ENCODE results near the gene TCF7L1. TPM values are rescaled to one million over a fixed set of nuclear protein-coding genes. Genes with fewer than 3 reads are reported as not detected.
"Not testable (repeated sequence)": the region's sequence is repeated elsewhere in the genome, so short reads cannot be mapped to it uniquely, and the experiment has no call there.

The TCF7L1 gene
- total RNA-seq, 1 experiment from 2014 or later, result 0.07 TPM

DNA sequence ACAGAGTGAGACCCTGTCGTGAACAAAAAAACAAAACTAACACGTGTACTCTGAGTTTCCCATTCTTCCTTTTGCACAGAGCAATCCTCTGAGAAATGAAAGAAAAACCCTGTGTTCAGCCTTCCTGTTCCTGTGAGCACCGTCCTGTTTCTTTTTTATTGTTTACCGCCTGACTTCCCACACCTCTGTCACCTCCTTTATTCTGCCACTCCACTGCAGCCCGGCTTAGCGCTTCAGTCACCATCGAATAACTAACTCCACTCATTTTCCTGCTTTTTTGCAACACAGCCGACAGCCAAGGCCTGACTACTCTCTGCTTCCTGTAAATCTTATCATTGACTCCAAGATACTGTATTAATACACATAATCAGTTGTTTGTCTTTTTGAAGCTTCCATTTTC, 153.7 kb downstream of the TCF7L1 start:
- DNase-seq (ENCODE audit: low read depth), result no peak
- in situ Hi-C loops (cut with HindIII; ENCODE audit: low pct_unique_long_range_greater_than_20kb, low sequenced_read_pairs), result no loop called here

DNA sequence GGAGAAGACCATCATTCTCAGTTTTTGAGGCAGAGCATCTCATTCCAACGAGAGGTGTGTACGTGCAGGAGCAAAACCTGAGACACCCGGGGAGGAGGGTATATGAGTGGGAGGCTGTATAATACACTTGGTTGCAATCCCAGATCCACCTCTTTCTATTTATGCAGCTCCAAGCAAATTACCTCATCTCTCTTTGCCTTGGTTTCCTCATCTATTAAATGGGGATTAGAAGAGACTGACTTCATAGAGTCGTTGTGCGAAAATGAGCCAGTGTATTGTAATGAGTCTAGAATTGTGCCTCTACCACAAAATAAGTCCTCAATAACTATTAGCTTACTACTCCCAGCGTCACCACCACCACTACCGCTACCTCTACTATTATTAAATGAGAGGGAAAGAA, 154.5 kb downstream of the TCF7L1 start:
- in situ Hi-C loops (cut with HindIII; ENCODE audit: low pct_unique_long_range_greater_than_20kb, low sequenced_read_pairs), result no loop called here
- no peak for DNase-seq (ENCODE audit: low read depth)

DNA sequence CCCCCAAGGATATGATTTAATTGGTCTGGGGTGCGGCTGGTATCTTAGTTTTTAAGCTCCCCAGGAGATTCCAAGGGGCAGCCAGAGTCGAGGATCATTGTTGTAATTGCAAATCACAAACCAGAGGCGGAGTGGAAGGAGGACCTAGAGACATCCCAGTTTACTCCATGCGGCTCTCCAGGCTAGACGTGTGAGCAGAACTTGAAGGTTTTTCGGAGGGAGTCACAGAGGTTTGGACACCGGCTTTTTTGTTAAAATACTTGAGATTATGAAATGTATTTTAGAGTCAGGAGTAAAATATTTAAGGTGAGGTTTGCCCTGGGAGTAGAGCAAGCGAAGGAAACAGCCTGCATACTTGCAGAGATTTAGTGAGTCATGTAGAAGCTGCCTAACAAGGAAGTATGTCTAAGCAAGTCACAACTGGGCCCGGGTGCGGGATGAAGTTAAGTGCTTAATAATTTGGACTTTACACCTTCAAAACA, 155.1 kb downstream of the TCF7L1 start:
- DNase-seq (ENCODE audit: low read depth), result peak; percentile 50

DNA sequence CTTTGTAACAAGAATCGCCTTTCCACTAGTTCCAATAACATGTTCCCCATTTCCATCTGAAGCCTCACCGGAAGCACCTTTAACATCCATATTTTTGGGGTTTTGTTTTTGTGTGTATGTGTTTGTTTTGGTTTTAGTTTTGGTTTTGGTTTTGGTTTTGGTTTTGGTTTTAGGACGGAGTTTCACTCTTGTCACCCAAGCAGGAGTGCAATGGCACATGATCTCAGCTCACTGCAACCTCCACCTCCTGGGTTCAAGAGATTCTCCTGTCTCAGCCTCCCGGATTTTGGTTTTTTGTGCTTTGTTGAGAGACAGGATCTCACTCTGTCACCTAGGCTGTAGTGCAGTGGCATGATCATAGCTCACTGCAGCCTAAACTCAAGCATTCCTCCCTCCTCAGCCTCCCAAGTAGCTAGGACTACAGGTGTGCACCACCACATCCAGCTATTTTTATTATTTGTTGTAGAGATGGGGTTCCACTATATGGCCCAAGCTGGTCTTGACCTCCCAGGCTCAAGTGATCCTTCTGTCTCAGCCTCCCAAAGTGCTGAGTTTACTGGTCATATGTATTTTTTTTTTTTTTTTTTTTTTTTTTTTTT, 158.3 kb downstream of the TCF7L1 start:
- in situ Hi-C loops (cut with HindIII; ENCODE audit: low pct_unique_long_range_greater_than_20kb, low sequenced_read_pairs), result no loop called here
- DNase-seq (ENCODE audit: low read depth), result no peak

More for the DNA sequence above, 155.1 kb downstream of the TCF7L1 start:
- in situ Hi-C loops (cut with HindIII; ENCODE audit: low pct_unique_long_range_greater_than_20kb, low sequenced_read_pairs), result no loop called here

DNA sequence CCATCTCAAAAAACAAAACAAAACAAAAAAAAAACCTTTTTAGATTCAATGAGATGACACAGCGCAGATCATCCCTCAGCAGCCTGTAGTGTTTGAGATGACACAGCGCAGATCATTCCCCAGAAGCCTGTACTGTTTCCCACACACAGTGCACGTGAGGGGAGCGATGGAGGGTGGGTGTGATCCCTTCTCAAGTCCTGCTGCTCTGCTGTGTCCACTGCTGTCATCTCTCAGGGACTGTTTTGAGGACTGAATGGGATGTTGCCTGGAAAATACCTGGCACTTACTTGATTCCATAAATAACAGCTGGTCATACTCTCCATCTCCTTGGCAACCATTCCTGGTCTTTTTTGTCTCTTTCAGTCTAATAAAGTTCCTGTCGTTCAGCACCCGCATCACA, 168.9 kb downstream of the TCF7L1 start:
- in situ Hi-C loops (cut with HindIII; ENCODE audit: low pct_unique_long_range_greater_than_20kb, low sequenced_read_pairs), result no loop called here

DNA sequence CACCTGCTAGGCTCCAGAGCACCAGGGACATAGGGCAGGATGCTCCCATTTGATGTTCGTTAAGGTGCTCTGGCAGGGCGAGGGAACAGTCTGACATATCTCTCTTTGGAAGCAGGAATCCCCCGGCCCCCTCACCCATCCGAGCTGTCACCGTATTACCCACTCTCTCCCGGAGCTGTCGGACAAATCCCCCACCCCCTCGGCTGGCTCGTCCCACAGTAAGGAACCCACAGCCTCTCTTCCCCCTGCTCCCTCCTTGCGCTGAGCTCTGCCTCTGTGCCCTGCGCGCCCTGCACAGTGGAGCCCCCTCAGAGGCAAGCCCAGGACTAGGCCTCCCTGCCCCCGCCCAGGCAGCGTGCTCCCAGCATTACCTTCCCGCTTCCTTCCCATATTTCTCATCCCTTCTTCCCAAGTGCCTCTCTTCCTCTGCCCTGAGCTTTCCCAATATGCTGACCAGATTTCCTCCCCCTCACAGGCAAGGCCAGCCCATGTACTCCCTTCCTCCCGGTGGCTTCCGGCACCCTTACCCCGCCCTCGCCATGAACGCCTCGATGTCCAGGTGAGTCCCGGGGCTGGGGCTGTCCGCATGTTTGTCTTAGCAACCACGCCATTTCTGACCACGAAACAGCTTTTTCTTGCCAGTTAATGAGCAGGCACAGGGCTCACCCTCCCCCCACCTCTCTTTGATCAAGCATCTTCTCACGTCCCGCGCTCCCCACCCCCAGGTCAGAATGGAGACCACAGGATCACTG, 170.8 kb downstream of the TCF7L1 start:
- in situ Hi-C loops (cut with HindIII; ENCODE audit: low pct_unique_long_range_greater_than_20kb, low sequenced_read_pairs), result no loop called here
- DNase-seq (ENCODE audit: low read depth), result no peak

More for the DNA sequence above, 168.9 kb downstream of the TCF7L1 start:
- DNase-seq (ENCODE audit: low read depth), result no peak

DNA sequence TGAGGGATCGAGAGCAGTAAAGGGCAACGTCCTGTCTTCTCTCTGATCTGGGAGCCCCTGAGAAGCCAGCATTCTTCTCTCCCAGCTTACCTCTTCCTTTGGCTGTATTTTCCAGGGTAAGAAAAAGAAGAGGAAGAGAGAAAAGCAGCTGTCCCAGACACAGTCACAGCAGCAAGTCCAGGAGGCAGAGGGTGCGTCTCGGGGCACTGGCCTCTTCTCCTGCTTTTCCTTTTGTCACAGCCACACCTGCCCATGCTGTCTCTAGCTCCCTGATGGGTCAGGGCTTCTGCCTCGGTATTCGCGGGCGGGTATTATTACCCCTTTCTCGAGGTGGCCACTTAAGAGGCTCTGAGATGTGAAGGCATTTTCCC, 174.3 kb downstream of the TCF7L1 start:
- in situ Hi-C loops (cut with HindIII; ENCODE audit: low pct_unique_long_range_greater_than_20kb, low sequenced_read_pairs), result no loop called here
- no peak for DNase-seq (ENCODE audit: low read depth)

DNA sequence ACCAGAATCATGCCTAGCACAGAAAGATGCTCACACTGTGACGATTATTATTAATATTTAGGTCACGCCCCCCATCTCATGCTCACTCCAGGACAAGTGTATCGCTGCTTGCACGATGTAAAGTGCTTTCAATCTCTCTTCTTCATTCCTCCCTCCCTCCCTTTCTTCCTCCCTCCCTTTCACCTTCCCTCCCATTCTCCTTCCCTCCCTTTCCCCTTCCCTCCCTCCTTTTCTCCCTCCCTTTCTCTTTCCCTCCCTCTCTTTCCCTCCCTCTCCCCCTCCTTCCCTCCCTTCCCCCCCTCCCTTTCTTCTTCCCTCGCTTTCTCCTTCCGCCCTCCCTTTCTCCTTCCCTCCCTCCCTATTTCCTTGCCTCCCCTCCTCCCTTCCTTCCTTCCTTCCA, 175.0 kb downstream of the TCF7L1 start:
- in situ Hi-C loops (cut with HindIII; ENCODE audit: low pct_unique_long_range_greater_than_20kb, low sequenced_read_pairs), result no loop called here
- DNase-seq (ENCODE audit: low read depth), result no peak

DNA sequence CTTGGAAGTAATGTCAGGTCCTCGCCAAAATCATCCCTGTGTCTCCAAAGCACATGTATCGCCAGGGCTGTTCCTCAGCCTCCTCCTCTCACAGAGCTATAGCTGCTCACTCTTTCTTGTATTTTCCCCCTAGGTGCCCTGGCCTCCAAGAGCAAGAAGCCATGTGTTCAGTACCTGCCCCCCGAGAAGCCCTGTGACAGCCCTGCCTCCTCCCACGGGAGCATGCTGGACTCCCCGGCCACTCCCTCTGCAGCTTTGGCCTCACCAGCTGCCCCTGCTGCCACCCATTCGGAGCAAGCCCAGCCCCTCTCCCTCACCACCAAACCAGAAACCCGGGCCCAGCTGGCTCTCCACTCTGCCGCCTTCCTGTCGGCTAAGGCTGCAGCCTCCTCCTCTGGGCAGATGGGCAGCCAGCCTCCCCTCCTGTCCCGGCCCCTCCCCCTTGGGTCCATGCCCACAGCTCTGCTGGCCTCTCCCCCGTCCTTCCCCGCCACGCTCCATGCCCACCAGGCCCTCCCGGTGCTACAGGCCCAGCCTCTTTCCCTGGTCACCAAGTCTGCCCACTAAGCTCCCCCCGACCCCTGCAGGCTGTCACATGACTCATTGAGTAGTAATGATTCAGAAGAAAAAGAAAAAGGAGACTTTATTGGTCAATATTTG, 175.8 kb downstream of the TCF7L1 start:
- in situ Hi-C loops (cut with HindIII; ENCODE audit: low pct_unique_long_range_greater_than_20kb, low sequenced_read_pairs), result no loop called here
- peak; percentile 96 for DNase-seq (ENCODE audit: low read depth)

DNA sequence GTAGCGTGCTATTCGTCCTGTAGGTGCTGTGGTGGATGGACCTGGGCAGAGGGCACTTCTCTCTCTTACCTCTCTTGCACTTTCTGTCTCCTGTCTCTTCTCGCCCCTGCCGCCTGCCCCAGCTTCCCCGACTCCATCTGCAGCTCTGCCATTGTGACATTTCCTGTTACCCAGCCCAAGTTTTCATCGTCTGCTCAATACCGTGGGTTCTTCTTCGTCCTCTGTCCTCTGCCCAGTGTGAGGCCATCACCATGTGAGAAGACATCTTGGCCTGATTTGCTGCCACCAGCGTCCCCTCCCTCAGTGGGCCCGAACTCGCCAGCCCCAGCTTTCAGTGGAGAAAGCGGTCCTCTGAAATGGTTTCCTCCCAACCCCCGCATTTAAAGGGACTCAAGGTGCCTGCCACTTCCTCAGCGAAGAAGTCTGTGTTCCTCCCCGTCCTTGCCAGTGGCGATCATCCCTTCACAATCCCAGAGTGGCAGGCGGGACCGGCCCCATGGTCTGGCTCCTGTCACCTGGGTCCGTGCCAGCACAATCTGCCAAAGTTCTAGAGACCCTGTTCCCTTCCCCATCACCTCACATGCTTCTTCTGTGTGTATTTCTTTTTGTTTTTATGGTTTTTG, 176.6 kb downstream of the TCF7L1 start:
- in situ Hi-C loops (cut with HindIII; ENCODE audit: low pct_unique_long_range_greater_than_20kb, low sequenced_read_pairs), result no loop called here
- DNase-seq (ENCODE audit: low read depth), result no peak

DNA sequence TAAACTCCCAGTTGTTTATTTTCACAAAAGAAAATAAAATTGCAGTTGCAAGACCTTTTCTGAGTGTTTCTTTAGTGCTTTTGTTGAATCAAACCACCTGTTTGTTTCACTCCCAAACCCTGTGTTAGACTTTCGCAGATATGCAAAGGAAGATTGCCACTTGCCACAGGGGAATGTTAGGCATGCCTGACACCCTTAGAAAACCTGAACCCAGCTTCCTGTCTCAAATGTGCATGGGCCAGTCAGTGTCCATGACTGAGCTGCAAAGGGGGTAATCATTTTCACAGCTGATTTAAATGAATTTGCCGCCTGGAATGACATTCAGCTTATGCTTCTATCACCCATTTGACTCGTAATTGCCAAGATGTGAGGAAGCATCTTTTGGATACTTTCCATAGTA, 177.1 kb downstream of the TCF7L1 start:
- in situ Hi-C loops (cut with HindIII; ENCODE audit: low pct_unique_long_range_greater_than_20kb, low sequenced_read_pairs), result no loop called here

DNA sequence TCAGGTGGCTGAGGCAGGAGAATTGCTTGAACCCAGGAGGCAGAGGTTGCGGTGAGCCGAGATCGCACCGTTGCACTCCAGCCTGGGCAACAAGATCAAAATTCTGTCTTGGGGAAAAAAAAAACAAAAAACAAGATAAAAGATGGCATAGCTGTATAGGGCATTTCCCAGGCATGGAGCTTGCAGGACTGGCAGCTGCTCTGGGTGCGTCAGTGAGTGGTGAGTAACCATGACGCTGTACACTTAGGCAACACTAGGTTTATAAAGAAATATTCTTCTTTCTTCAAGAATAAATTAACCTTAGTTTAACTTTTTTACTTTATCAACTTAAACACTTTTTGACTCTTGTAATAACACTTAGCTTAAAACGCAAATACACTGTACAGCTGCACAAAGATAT, 179.2 kb downstream of the TCF7L1 start:
- in situ Hi-C loops (cut with HindIII; ENCODE audit: low pct_unique_long_range_greater_than_20kb, low sequenced_read_pairs), result no loop called here
- DNase-seq (ENCODE audit: low read depth), result no peak

More for the DNA sequence above, 177.1 kb downstream of the TCF7L1 start:
- DNase-seq (ENCODE audit: low read depth), result no peak

DNA sequence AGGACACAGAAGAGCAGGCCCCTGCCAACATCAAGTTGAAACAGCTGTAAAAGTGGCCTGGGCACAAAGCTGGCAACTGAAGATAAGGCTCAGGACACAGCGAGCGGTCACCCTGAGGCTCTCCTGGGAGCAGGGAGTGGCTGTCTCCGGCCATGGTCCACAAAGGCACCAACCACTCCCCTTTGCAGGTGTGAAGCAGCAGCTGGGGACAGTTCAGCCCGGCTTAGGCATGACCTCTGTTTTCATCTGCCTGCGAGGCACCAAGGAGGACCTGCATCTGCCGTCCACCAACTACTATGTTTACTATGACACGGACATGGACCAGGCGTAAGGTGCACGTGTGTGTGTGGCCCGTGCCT, 181.7 kb downstream of the TCF7L1 start:
- in situ Hi-C loops (cut with HindIII; ENCODE audit: low pct_unique_long_range_greater_than_20kb, low sequenced_read_pairs), result no loop called here
- no peak for DNase-seq (ENCODE audit: low read depth)

DNA sequence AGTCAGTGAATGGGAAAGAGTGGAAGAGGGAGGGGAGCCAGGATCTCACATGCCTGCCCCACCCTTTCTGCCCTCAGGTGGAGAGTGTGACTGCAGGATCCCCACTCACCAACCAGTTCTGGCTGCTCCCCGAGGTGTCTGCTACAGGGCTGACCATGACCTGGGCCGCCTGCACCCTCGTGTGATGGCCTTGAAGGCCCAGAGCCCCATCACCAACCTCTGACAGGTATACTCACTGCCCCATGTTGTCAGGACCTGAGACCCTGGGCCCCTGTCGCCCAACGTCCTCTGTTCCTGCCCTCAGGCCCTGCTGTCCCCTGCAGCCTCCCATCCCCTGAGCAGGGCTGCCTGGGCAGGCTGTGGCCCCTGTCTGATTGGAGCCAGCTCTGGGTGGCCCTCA, 182.7 kb downstream of the TCF7L1 start:
- DNase-seq (ENCODE audit: low read depth); in situ Hi-C loops (cut with HindIII; ENCODE audit: low pct_unique_long_range_greater_than_20kb, low sequenced_read_pairs): not testable (repeated sequence)

DNA sequence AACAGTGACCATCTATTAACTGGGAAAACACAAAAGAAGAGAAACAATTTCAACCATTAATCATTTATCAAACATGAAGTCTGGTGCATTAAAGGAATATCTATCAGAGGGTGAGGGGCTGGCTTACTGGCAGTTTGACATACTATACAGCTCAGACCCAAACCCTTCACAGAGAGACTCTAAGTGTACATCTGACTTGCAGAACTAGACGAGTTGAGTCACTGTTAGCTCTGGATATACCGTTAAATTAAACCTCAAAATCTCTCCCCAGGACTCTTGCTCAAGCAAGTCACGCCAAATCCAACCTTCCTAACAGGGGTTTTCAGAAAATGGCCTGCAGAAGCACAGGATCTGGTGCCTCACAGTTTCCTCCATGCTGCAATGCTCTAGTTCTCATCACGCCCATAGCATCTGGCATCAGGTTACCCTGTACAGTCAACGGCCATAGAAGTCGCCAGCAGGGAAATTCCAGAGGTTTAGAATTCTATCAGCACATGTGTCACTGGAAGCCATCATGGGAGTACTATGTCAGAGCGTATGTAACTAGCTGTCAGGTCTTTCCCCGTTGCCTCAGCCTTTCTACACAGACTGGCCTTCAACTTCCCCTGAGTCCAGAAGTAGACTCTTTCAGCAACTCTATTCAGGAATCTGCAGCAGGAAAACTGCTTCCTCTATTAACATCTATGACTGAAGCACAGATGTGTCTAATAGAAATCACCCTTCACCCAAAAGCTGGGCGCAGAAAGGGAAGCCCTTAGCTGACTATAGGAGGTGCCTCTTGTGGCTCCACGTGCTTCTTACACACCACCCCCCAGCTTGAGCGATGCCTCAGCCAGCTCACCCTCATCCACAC, 185.3 kb downstream of the TCF7L1 start:
- in situ Hi-C loops (cut with HindIII; ENCODE audit: low pct_unique_long_range_greater_than_20kb, low sequenced_read_pairs), result no loop called here
- DNase-seq (ENCODE audit: low read depth), result peak; percentile 47

DNA sequence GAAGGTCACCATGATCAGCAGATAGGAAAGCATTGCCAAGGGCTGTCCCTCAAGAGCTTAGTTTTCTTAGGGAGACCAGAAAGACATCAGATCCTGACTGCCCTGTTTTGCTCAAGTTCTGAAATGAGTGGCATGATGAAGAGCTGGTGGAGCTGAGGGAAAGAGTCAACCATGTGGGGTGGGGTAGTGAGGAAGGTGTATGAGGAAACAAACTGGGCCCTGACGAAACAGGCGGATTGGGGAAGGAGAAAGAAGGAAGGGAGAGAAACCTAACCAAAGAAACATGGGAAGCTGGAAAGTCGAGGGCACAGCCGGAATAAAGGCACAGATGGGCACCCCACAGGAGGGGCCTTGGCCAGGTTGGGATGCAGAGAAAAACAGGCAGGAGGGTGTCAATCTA, 186.6 kb downstream of the TCF7L1 start:
- DNase-seq (ENCODE audit: low read depth), result no peak
- in situ Hi-C loops (cut with HindIII; ENCODE audit: low pct_unique_long_range_greater_than_20kb, low sequenced_read_pairs), result no loop called here

DNA sequence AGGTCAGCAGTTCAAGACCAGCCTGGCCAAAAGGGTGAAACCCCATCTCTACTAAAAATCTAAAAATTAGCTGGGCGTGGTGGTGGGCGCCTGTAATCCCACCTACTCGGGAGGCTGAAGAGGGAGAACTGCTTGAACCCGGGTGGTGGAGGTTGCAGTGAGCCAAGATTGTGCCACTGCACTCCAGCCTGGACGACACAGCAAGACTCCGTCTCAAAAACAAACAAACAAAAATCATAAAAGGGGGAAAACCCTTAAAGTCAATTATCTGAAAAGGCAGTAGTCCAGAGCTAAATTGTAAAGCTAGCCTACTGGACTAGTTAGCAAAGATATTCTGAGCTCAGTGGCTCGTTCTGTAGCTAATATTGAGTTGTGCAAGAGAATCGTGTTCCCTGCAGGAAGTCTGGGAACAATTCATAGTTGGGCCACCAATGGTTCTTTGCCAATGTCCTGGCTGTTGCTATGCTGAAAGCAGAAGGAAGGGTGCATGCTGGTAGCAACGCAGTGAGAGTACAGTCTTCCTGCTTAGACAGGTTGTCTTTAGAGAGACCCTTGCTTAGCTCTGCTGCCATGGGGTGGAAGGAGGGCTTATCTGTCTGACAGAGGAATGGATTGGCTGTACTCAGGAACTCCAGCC, 190.3 kb downstream of the TCF7L1 start:
- DNase-seq (ENCODE audit: low read depth), result no peak
- in situ Hi-C loops (cut with HindIII; ENCODE audit: low pct_unique_long_range_greater_than_20kb, low sequenced_read_pairs), result no loop called here

DNA sequence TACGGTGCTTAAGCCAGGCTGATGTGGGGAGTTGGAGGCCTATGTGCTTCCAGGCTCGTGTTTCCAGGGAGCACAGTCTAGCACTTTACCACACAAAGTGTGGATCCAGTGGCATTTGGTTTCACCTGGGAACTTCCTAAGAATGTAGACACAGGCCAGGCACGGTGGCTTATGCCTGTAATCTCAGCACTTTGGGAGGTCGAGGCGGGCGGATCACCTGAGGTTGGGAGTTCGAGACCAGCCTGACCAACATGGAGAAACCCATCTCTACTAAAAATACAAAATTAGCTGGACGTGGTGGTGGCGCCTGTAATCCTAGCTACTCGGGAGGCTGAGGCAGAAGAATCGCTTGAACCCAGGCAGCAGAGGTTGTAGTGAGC, 190.8 kb downstream of the TCF7L1 start:
- DNase-seq (ENCODE audit: low read depth); in situ Hi-C loops (cut with HindIII; ENCODE audit: low pct_unique_long_range_greater_than_20kb, low sequenced_read_pairs): not testable (repeated sequence)
